MM.1S (cell line): ENCODE results near the gene CIT.

ENCODE experiments used
- DNase-seq: peaks from one replicate; pipeline ENCODE4 v3.0.0-alpha.2; 2015
- H2AFZ ChIP-seq: fragments of 300-600 bp; sonication (generic); 2 replicates; pipeline ENCODE4 v1.6.0; 2016; ENCODE audit warnings: antibody characterized with exemption, low read length
- H3F3A ChIP-seq: fragments of 300-600 bp; sonication (generic); 2 replicates; pipeline ENCODE4 v1.6.1; 2016; ENCODE audit warnings: mild to moderate bottlenecking, antibody characterized with exemption, low read length, moderate library complexity, mixed read lengths; ENCODE audit not compliant: insufficient read depth
- H3K27ac ChIP-seq: fragments of 300-600 bp; sonication (generic); 2 replicates; pipeline ENCODE4 v1.5.1; 2016; ENCODE audit warnings: mild to moderate bottlenecking, low read length
- H3K27me3 ChIP-seq: fragments of 300-600 bp; sonication (generic); replicated peaks from 2 replicates; pipeline ENCODE4 v1.6.0; 2016; ENCODE audit warnings: low read length; ENCODE audit not compliant: insufficient read depth
- H3K36me3 ChIP-seq: fragments of 300-600 bp; sonication (generic); replicated peaks from 2 replicates; pipeline ENCODE4 v1.6.1; 2016; ENCODE audit warnings: mild to moderate bottlenecking, low read length, mixed read lengths; ENCODE audit not compliant: insufficient read depth
- H3K4me1 ChIP-seq: fragments of 300-600 bp; sonication (generic); 2 replicates; pipeline ENCODE4 v1.6.1; 2016; ENCODE audit warnings: low read length, mixed read lengths
- H3K4me2 ChIP-seq: fragments of 300-600 bp; sonication (generic); 2 replicates; pipeline ENCODE4 v1.6.0; 2016; ENCODE audit warnings: low read depth, low read length
- H3K4me3 ChIP-seq: fragments of 300-600 bp; sonication (generic); 2 replicates; pipeline ENCODE4 v1.5.1; 2016; ENCODE audit warnings: low read length, mixed read lengths
- H3K79me2 ChIP-seq: fragments of 300-600 bp; sonication (generic); 2 replicates; pipeline ENCODE4 v1.6.1; 2016; ENCODE audit warnings: mixed run types, low read length, mixed read lengths
- H3K9ac ChIP-seq: fragments of 300-600 bp; sonication (generic); 2 replicates; pipeline ENCODE4 v1.6.1; 2016; ENCODE audit warnings: low read length, mixed read lengths
- H3K9me2 ChIP-seq: fragments of 300-600 bp; sonication (generic); replicated peaks from 2 replicates; pipeline ENCODE4 v1.6.1; 2016; ENCODE audit warnings: mild to moderate bottlenecking, low read length, mixed read lengths; ENCODE audit not compliant: insufficient read depth
- H3K9me3 ChIP-seq: fragments of 300-600 bp; sonication (generic); replicated peaks from 2 replicates; pipeline ENCODE4 v1.6.1; 2016; ENCODE audit warnings: mild to moderate bottlenecking, low read length, mixed read lengths; ENCODE audit not compliant: insufficient read depth
- H4K20me1 ChIP-seq: fragments of 300-600 bp; sonication (generic); 2 replicates; pipeline ENCODE4 v1.6.1; 2016; ENCODE audit warnings: mild to moderate bottlenecking, low read length, moderate library complexity, mixed read lengths; ENCODE audit not compliant: insufficient read depth
- EZH2 ChIP-seq: fragments of 300-600 bp; sonication (generic); optimal IDR thresholded peaks from 2 replicates; pipeline ENCODE3; 2017; ENCODE audit warnings: low read depth, mild to moderate bottlenecking, antibody characterized with exemption, low read length, mixed read lengths
- EZH2phosphoT487 ChIP-seq: fragments of 300-600 bp; sonication (generic); IDR thresholded peaks from 2 replicates; pipeline ENCODE4 v1.6.1; 2018; ENCODE audit warnings: antibody characterized with exemption, low read length
- TF ChIP-seq, protein P1 (sequence below): fragments of 300-600 bp; sonication (generic); IDR thresholded peaks from 2 replicates; pipeline ENCODE4 v1.5.1; 2016; ENCODE audit warnings: antibody characterized with exemption, low read length, mixed read lengths

Gene CIT

GRCh38 chr12:119822046-119822445 is 55.1 kb downstream of the CIT start:
- Histone ChIP-seq H2AFZ (no peak overlapping the region), H3K9ac (no peak overlapping the region), H3F3A (no peaks in the 10 kb centered on the region), H3K4me1 (no peaks in the 10 kb centered on the region), H3K9me2 (no peaks in the 10 kb centered on the region), H4K20me1 (no peaks in the 10 kb centered on the region), H3K36me3 (no peaks in the 10 kb centered on the region), H3K4me3 (no peak overlapping the region), H3K79me2 (no peaks in the 10 kb centered on the region), H3K27ac (no peak overlapping the region), H3K9me3 (no peaks in the 10 kb centered on the region), H3K4me2 (no peak overlapping the region), H3K27me3 (no peaks in the 10 kb centered on the region)
- TF ChIP-seq, protein P1, sequence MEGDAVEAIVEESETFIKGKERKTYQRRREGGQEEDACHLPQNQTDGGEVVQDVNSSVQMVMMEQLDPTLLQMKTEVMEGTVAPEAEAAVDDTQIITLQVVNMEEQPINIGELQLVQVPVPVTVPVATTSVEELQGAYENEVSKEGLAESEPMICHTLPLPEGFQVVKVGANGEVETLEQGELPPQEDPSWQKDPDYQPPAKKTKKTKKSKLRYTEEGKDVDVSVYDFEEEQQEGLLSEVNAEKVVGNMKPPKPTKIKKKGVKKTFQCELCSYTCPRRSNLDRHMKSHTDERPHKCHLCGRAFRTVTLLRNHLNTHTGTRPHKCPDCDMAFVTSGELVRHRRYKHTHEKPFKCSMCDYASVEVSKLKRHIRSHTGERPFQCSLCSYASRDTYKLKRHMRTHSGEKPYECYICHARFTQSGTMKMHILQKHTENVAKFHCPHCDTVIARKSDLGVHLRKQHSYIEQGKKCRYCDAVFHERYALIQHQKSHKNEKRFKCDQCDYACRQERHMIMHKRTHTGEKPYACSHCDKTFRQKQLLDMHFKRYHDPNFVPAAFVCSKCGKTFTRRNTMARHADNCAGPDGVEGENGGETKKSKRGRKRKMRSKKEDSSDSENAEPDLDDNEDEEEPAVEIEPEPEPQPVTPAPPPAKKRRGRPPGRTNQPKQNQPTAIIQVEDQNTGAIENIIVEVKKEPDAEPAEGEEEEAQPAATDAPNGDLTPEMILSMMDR, result no peak
- TF ChIP-seq EZH2phosphoT487, result no peak
- no peak for TF ChIP-seq EZH2
- DNase-seq, result no peak

DNA sequence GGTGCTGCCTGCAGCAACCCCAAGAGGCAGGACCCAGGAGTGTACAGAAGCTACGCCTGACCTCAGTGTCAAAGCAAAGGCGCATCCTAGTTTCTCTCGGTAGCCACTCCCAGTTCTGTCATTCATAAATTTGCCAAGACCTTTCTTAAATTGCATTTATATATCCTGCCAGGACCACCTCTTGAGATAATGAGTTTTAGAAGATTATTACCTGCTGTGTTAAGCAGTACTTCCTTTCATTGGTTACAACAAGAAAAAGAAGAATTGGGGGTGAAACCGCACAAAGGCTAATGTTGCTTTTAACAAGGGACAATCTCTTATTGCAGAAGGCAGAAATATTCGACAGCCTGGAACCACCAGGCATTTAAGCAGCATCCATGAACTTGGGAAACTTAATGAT is 57.8 kb downstream of the CIT start:
- no peaks in the 10 kb centered on the region for H3F3A ChIP-seq
- H3K9me2 ChIP-seq, result no peaks in the 10 kb centered on the region
- no peaks in the 10 kb centered on the region for H3K9me3 ChIP-seq
- H4K20me1 ChIP-seq, result no peaks in the 10 kb centered on the region
- no peak for DNase-seq
- H2AFZ ChIP-seq, result no peak overlapping the region
- H3K27ac ChIP-seq, result no peak overlapping the region
- H3K4me1 ChIP-seq, result no peaks in the 10 kb centered on the region
- H3K4me3 ChIP-seq, result no peak overlapping the region
- H3K4me2 ChIP-seq, result no peak overlapping the region
- no peaks in the 10 kb centered on the region for H3K27me3 ChIP-seq
- H3K79me2 ChIP-seq, result no peaks in the 10 kb centered on the region
- TF ChIP-seq, protein P1, result no peak
- TF ChIP-seq EZH2phosphoT487 (no peak), EZH2 (no peak)
- H3K9ac ChIP-seq, result no peak overlapping the region
- no peaks in the 10 kb centered on the region for H3K36me3 ChIP-seq

- H3K4me2 ChIP-seq, result no peak overlapping the region
- no peaks in the 10 kb centered on the region for H3K4me1 ChIP-seq
- H3K4me3 ChIP-seq, result no peak overlapping the region
- no peaks in the 10 kb centered on the region for H3K27me3 ChIP-seq
- H3K27ac ChIP-seq, result no peak overlapping the region
- H3K9me3 ChIP-seq, result no peaks in the 10 kb centered on the region
- H3F3A ChIP-seq, result no peaks in the 10 kb centered on the region
- DNase-seq, result no peak
- no peaks in the 10 kb centered on the region for H3K9me2 ChIP-seq
- no peak overlapping the region for H3K9ac ChIP-seq
- no peak overlapping the region for H2AFZ ChIP-seq
- H3K79me2 ChIP-seq, result no peaks in the 10 kb centered on the region
- TF ChIP-seq EZH2, result no peak
- no peak for TF ChIP-seq EZH2phosphoT487
- TF ChIP-seq, protein P1, result no peak
- H4K20me1 ChIP-seq, result no peaks in the 10 kb centered on the region
- H3K36me3 ChIP-seq, result no peaks in the 10 kb centered on the region
These were observed 59.4 kb downstream of the CIT start for GRCh38 chr12:119817546-119818343.
